Kidney (tissue), 14 donors: Measurements from ENCODE around the gene CRLF1. TPM values are rescaled to one million over a fixed set of nuclear protein-coding genes. Genes with fewer than 3 reads are reported as not detected.

Experiments used
- DNase-seq, 5 donors: peaks; one replicate each; pipeline ENCODE4 v3.0.0-alpha.2; 2013 to 2020
- FAIRE-seq: peaks from 2 replicates; lab custom pipeline; 2012; peaks lifted over from hg19 to GRCh38; lab: Jason Lieb, UNC
- H3K27ac ChIP-seq, 2 donors: one replicate each; pipeline ENCODE4 v1.7.0; 2013; ENCODE audit warnings: low read depth in 2 of 2, low read length in 2 of 2, inconsistent platforms in 1 of 2
- H3K27me3 ChIP-seq: one replicate; pipeline ENCODE4 v1.7.1; 2013; ENCODE audit warnings: low read length, inconsistent platforms; ENCODE audit not compliant: control insufficient read depth, insufficient read depth
- H3K36me3 ChIP-seq, 3 donors: one replicate each; pipeline versions ENCODE4 v1.7.0 to v1.7.1; 2013; ENCODE audit warnings: low read length in 3 of 3, control low read depth in 1 of 3, inconsistent platforms in 1 of 3; ENCODE audit not compliant: insufficient read depth in 3 of 3, control insufficient read depth in 2 of 3
- H3K4me1 ChIP-seq, 3 donors: one replicate each; pipeline versions ENCODE4 v1.7.0 to v1.7.1; 2013; ENCODE audit warnings: low read length in 3 of 3, inconsistent platforms in 1 of 3, low read depth in 1 of 3; ENCODE audit not compliant: control insufficient read depth in 2 of 3, insufficient read depth in 2 of 3
- H3K4me3 ChIP-seq, 3 donors: one replicate each; pipeline versions ENCODE4 v1.7.0 to v1.8.1; 2013; ENCODE audit warnings: low read length in 3 of 3, control low read depth in 1 of 3, inconsistent platforms in 1 of 3
- H3K9ac ChIP-seq, 3 donors: one replicate each; pipeline versions ENCODE4 v1.7.0 to v1.7.1; 2013; ENCODE audit warnings: low read length in 3 of 3, control low read depth in 1 of 3, inconsistent platforms in 1 of 3
- H3K9me3 ChIP-seq, 3 donors: one replicate each; pipeline versions ENCODE4 v1.7.0 to v1.7.1; 2013; ENCODE audit warnings: low read length in 3 of 3, control low read depth in 1 of 3, inconsistent platforms in 1 of 3; ENCODE audit not compliant: control insufficient read depth in 2 of 3, insufficient read depth in 1 of 3
- CTCF ChIP-seq: IDR thresholded peaks from 3 replicates; pipeline ENCODE4 v1.5.1; 2012; ENCODE audit warnings: mild to moderate bottlenecking, moderate library complexity, borderline replicate concordance; ENCODE audit not compliant: insufficient read depth; ENCODE audit errors: extremely low read depth
- intact Hi-C: fragments of 100-400 bp; cut with DNase I; formaldehyde crosslinking; loops from one replicate; pipeline ENCODE4 v1.11.1; 2022
- polyA plus RNA-seq: library from polyadenylated mRNA; stranded (reverse); fragments of 350-450 nt; fragmentation: Illumina TruSeq; extraction: RNeasy Lipid Tissue Mini Kit (QIAGEN cat#74804); gene quantifications from one replicate; pipeline ENCODE4 v1.2.3, GENCODE V29; 2014; ENCODE audit warnings: low read depth, low replicate concordance; ENCODE audit not compliant: insufficient read depth
- total RNA-seq: library from RNA; stranded (reverse); fragmentation: NEBNext Ultra II Directional; extraction: Animal tissue kit (Norgen Biotek cat#: 25700); gene quantifications from one replicate; pipeline ENCODE4 v1.2.1, GENCODE V29; 2021
- donor health status: control.
- donor health status: control.
- donor health status: control.
- donor health status: control.
- donor health status: control.
- donor health status: DM: yes; HTN: yes; CAD: no.
- donor health status: Normal renal cell carcinoma (clear cell type).

CRLF1 gene
- total and polyA plus RNA-seq, 2 donors from 2014 or later = 6.6 to 28.9 TPM

- intact Hi-C loops = no loop called here
- Histone ChIP-seq H3K4me3 (no peak overlapping the region), H3K27me3 (no peaks in the 10 kb centered on the region), H3K4me1 (peaks cover 0 to 13% (median 9%) of the 10 kb centered on the region in 3 donors), H3K9ac (no peak overlapping the region), H3K9me3 (no peaks in the 10 kb centered on the region), H3K36me3 (peaks cover 6 to 24% (median 15%) of the 10 kb centered on the region in 3 donors), H3K27ac (no peak overlapping the region)
- no peak for TF ChIP-seq CTCF
- FAIRE-seq (no peak), DNase-seq (peak in 1 of 5 donors; percentile 78)
Observed at GRCh38 chr19:18568367-18568766, 38.2 kb downstream of the CRLF1 start.

- Histone ChIP-seq H3K36me3 (peaks cover 4 to 22% (median 12%) of the 10 kb centered on the region in 3 donors), H3K27me3 (no peaks in the 10 kb centered on the region), H3K4me1 (no peaks in the 10 kb centered on the region), H3K9ac (no peak overlapping the region), H3K9me3 (no peaks in the 10 kb centered on the region), H3K4me3 (no peak overlapping the region), H3K27ac (no peak overlapping the region)
- TF ChIP-seq CTCF = no peak
- FAIRE-seq (no peak), DNase-seq (no peak)
- intact Hi-C loops = no loop called here
Observed at GRCh38 chr19:18566953-18567352, 39.6 kb downstream of the CRLF1 start.

GRCh38 chr19:18562086-18562485 is 44.5 kb downstream of the CRLF1 start:
- peaks cover 4 to 12% (median 9%) of the 10 kb centered on the region in 3 donors for H3K36me3 ChIP-seq
- no peak overlapping the region for H3K4me3 ChIP-seq
- intact Hi-C loops = no loop called here
- H3K27me3 ChIP-seq = no peaks in the 10 kb centered on the region
- DNase-seq = no peak
- peaks cover 0 to 3% (median 2%) of the 10 kb centered on the region in 3 donors for H3K4me1 ChIP-seq
- peak overlapping the region; percentile 25 to 53 for H3K27ac ChIP-seq
- no peaks in the 10 kb centered on the region for H3K9me3 ChIP-seq
- TF ChIP-seq CTCF = no peak
- no peak overlapping the region for H3K9ac ChIP-seq
- FAIRE-seq = no peak

DNA sequence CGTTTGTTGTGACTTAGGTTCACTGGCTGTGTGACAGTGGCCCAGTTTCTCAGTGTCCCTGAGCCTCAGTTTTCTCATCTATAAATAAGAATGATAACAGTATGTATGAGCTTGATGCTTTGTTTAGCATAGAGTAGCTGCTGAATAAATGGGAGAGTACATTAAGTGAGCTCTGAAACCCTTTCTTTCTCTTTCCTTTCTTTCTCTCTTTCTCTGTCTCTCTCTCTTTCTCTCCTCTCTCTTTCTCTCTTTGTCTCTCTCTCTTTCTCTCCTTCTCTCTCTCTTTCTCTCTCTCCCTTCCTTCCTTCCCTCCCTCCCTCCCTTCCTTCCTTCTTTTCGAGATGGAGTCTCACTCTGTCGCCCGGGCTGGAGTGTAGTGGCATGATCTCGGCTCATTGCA is 46.9 kb downstream of the CRLF1 start:
- H3K4me3 ChIP-seq = no peak overlapping the region
- H3K36me3 ChIP-seq = peaks cover 3 to 8% (median 3%) of the 10 kb centered on the region in 3 donors
- H3K4me1 ChIP-seq = peaks cover 0 to 3% (median 2%) of the 10 kb centered on the region in 3 donors
- FAIRE-seq (no peak), DNase-seq (no peak)
- H3K9ac ChIP-seq = no peak overlapping the region
- no peak overlapping the region for H3K27ac ChIP-seq
- intact Hi-C loops = no loop called here
- H3K27me3 ChIP-seq = no peaks in the 10 kb centered on the region
- no peak for TF ChIP-seq CTCF
- no peaks in the 10 kb centered on the region for H3K9me3 ChIP-seq
